HCT116 (cell line): Measurements from ENCODE around the gene CCDC24. TPM values are rescaled to one million over a fixed set of nuclear protein-coding genes. Genes with fewer than 3 reads are reported as not detected.

Experiments
- ATAC-seq: fragments of 200-7000 bp; cut with Tn5 transposase; 2 replicates; pipeline ENCODE4 v1.9.1; 2020; ENCODE audit warnings: mild to moderate bottlenecking, moderate library complexity
- BruUV-seq: library from RNA; stranded (reverse); fragments of 400-500 nt; replicated peaks from 2 replicates; lab custom pipeline; 2021; lab: Mats Ljungman, UMichigan
- CTCF ChIA-PET: fragments of 300-600 bp; sonication (Branson Sonifier 250); formaldehyde crosslinking; loops from one replicate; lab custom pipeline; 2021; ENCODE audit warnings: antibody characterized with exemption; lab: Charles Lee
- POLR2A ChIA-PET: fragments of 300-600, 350-600 bp; sonication (Branson Sonifier 250); formaldehyde crosslinking; loops from one replicate; lab custom pipeline; 2021; ENCODE audit warnings: antibody characterized with exemption; lab: Charles Lee
- RAD21 ChIA-PET, 2 experiments: fragments of 300-600 bp; sonication (Branson Sonifier 250); formaldehyde crosslinking; loops; one replicate each; lab custom pipeline; 2023; ENCODE audit warnings: low total read pairs in 2 of 2; ENCODE audit not compliant: uncharacterized antibody in 2 of 2, unreplicated experiment in 2 of 2, low non-redundant PET in 1 of 2; lab: Charles Lee
- DNase-seq: peaks from one replicate; pipeline ENCODE4 v3.0.0-alpha.2; 2010; ENCODE audit warnings: low read depth, low spot score
- H2AFZ ChIP-seq: fragments of 200-600 bp; shearing (Covaris generic), sonication (generic); 2 replicates; pipeline ENCODE4 v1.6.1; 2017; ENCODE audit warnings: low read depth, mixed run types, mixed read lengths, antibody characterized with exemption, low read length; ENCODE audit not compliant: poor library complexity, severe bottlenecking
- H3K27ac ChIP-seq: 2 replicates; pipeline ENCODE4 v1.5.1; 2012; ENCODE audit warnings: low read depth, low read length
- H3K27me3 ChIP-seq: fragments of 200-600 bp; sonication (generic); 2 replicates; pipeline ENCODE4 v1.6.1; 2016; ENCODE audit warnings: mixed run types, low read length, mixed read lengths; ENCODE audit not compliant: insufficient read depth
- H3K36me3 ChIP-seq, 2 experiments: fragments of 200-500 bp in 1 of 2; fragments of 200-600 bp in 1 of 2; sonication (Bioruptor generic) in 1 of 2; sonication (generic) in 1 of 2; 2 replicates each; pipeline versions ENCODE4 v1.5.1 to v1.6.1; 2014 to 2016; ENCODE audit warnings: low read length in 2 of 2, inconsistent platforms in 1 of 2, mixed read lengths in 1 of 2, mixed run types in 1 of 2; ENCODE audit not compliant: insufficient read depth in 2 of 2, control insufficient read depth in 1 of 2
- H3K4me1 ChIP-seq, 2 experiments: fragments of 200-600 bp in 1 of 2; sonication (generic) in 1 of 2; 2 replicates each; pipeline versions ENCODE4 v1.5.1 to v1.6.1; 2012 to 2017; ENCODE audit warnings: low read length in 2 of 2, inconsistent platforms in 1 of 2, mild to moderate bottlenecking in 1 of 2, mixed read lengths in 1 of 2, mixed run types in 1 of 2, moderate library complexity in 1 of 2; ENCODE audit not compliant: insufficient read depth in 2 of 2, control insufficient read depth in 1 of 2
- H3K4me2 ChIP-seq: fragments of 200-600 bp; sonication (generic); 2 replicates; pipeline ENCODE4 v1.6.1; 2017; ENCODE audit warnings: mixed run types, low read length, mixed read lengths
- H3K4me3 ChIP-seq, 2 experiments: fragments of 200-600 bp in 1 of 2; sonication (generic) in 1 of 2; replicated peaks in 1 of 2; 2 replicates each; pipeline ENCODE4 v1.5.1; 2011 to 2016; ENCODE audit warnings: low read length in 2 of 2, control low read depth in 1 of 2, low read depth in 1 of 2, mild to moderate bottlenecking in 1 of 2, mixed read lengths in 1 of 2, mixed run types in 1 of 2
- H3K79me2 ChIP-seq: fragments of 200-600 bp; sonication (generic); 2 replicates; pipeline ENCODE4 v1.6.1; 2017; ENCODE audit warnings: mild to moderate bottlenecking, mixed run types, low read length, moderate library complexity, mixed read lengths; ENCODE audit not compliant: insufficient read depth
- H3K9ac ChIP-seq: fragments of 200-600 bp; sonication (generic); 2 replicates; pipeline ENCODE4 v1.6.1; 2016; ENCODE audit warnings: low read length, mixed read lengths
- H3K9me2 ChIP-seq: fragments of 200-600 bp; sonication (generic), shearing (Covaris generic); 2 replicates; pipeline ENCODE4 v1.6.1; 2017; ENCODE audit warnings: mixed run types, mild to moderate bottlenecking, moderate library complexity; ENCODE audit not compliant: insufficient read depth
- H3K9me3 ChIP-seq, 2 experiments: fragments of 200-500 bp in 1 of 2; fragments of 200-600 bp in 1 of 2; sonication (Bioruptor generic) in 1 of 2; sonication (generic) in 1 of 2; 2 replicates each; pipeline ENCODE4 v1.6.1; 2014 to 2017; ENCODE audit warnings: low read length in 2 of 2, mixed read lengths in 2 of 2, inconsistent platforms in 1 of 2, low read depth in 1 of 2, mild to moderate bottlenecking in 1 of 2, mixed run types in 1 of 2, moderate library complexity in 1 of 2; ENCODE audit not compliant: control insufficient read depth in 1 of 2, insufficient read depth in 1 of 2
- H4K20me1 ChIP-seq: fragments of 200-600 bp; sonication (generic), shearing (Covaris generic); 2 replicates; pipeline ENCODE4 v1.6.1; 2017; ENCODE audit warnings: mixed run types, mild to moderate bottlenecking, moderate library complexity; ENCODE audit not compliant: insufficient read depth
- ATF3 ChIP-seq: IDR thresholded peaks from 2 replicates; pipeline ENCODE4 v1.6.1; 2012
- CEBPB ChIP-seq: IDR thresholded peaks from 2 replicates; pipeline ENCODE4 v1.6.1; 2012; ENCODE audit warnings: low read depth
- CTCF ChIP-seq, 3 experiments: fragments of 200-600 bp in 1 of 3; sonication (generic) in 1 of 3; IDR thresholded peaks in 2 of 3; conservative IDR thresholded peaks in 1 of 3; 2 replicates each; pipeline ENCODE4 v1.5.1; 2012 to 2017; ENCODE audit warnings: low read depth in 2 of 3, low read length in 2 of 3, antibody characterized with exemption in 1 of 3, borderline replicate concordance in 1 of 3, control low read depth in 1 of 3, mild to moderate bottlenecking in 1 of 3, mixed read lengths in 1 of 3, mixed run types in 1 of 3, moderate library complexity in 1 of 3; ENCODE audit not compliant: insufficient read depth in 1 of 3
- POLR2A ChIP-seq: IDR thresholded peaks from 2 replicates; pipeline ENCODE4 v1.7.0; 2011; ENCODE audit warnings: borderline replicate concordance; ENCODE audit not compliant: insufficient read depth, insufficient read length; ENCODE audit errors: extremely low read depth
- SIN3A ChIP-seq: IDR thresholded peaks from 2 replicates; pipeline ENCODE4 v1.6.1; 2012; ENCODE audit warnings: low read depth
- TCF7L2 ChIP-seq: IDR thresholded peaks from 2 replicates; pipeline ENCODE4 v1.7.0; 2011; ENCODE audit warnings: borderline replicate concordance, inconsistent platforms; ENCODE audit not compliant: insufficient read depth, insufficient read length; ENCODE audit errors: extremely low read depth
- YY1 ChIP-seq: IDR thresholded peaks from 2 replicates; pipeline ENCODE4 v1.6.1; 2011; ENCODE audit warnings: low read length, low read depth, moderate library complexity, mild to moderate bottlenecking; ENCODE audit not compliant: insufficient replicate concordance; ENCODE audit errors: extremely low read depth
- ZBTB33 ChIP-seq: IDR thresholded peaks from 2 replicates; pipeline ENCODE4 v1.6.1; 2011; ENCODE audit warnings: mild to moderate bottlenecking, low read length, moderate library complexity; ENCODE audit not compliant: insufficient replicate concordance; ENCODE audit errors: extremely low read depth
- ZFX ChIP-seq: fragments of 450-650 bp; IDR thresholded peaks from 2 replicates; pipeline ENCODE4 v1.6.1; 2017
- intact Hi-C: fragments of 100-400 bp; cut with micrococcal nuclease; formaldehyde crosslinking; loops from 2 replicates; pipeline ENCODE4 v1.10.0; 2022
- total RNA-seq: library from RNA; stranded (reverse); gene quantifications from one replicate; pipeline ENCODE4 v1.2.1, GENCODE V29; 2021; ENCODE audit not compliant: unreplicated experiment

The CCDC24 gene
- total RNA-seq, 1 experiment from 2014 or later = 23.3 TPM

- Histone ChIP-seq H3K9me3 (no peaks in the 10 kb centered on the region), H3K36me3 (no peaks in the 10 kb centered on the region), H3K4me3 (peak overlapping the region; percentile 68 to 86), H3K27ac (peak overlapping the region; percentile 91), H4K20me1 (no peaks in the 10 kb centered on the region), H3K79me2 (no peaks in the 10 kb centered on the region), H3K9me2 (no peaks in the 10 kb centered on the region), H3K4me1 (peaks cover 32 to 46% of the 10 kb centered on the region in 2 experiments), H3K27me3 (no peaks in the 10 kb centered on the region), H3K4me2 (peak overlapping the region; percentile 85), H3K9ac (peak overlapping the region; percentile 86), H2AFZ (no peak overlapping the region)
- intact Hi-C loops = no loop called here
- RAD21 ChIA-PET = no interaction called here
- peak; percentile 51 for ATAC-seq
- POLR2A ChIA-PET = no interaction called here
- DNase-seq = no peak
- CTCF ChIA-PET = no interaction called here
- TSS peak; percentile 47 for BruUV-seq
- TF ChIP-seq ZBTB33 = no peak
- peak; percentile 0 for TF ChIP-seq POLR2A
Measured at GRCh38 chr1:44029260-44029910, 38.0 kb downstream of the CCDC24 start.

GRCh38 chr1:44029911-44030604 lies 38.7 kb downstream of the CCDC24 start:
- H2AFZ ChIP-seq = no peak overlapping the region
- no peaks in the 10 kb centered on the region for H3K36me3 ChIP-seq
- DNase-seq (peak; percentile 86), ATAC-seq (peak; percentile 78)
- H3K4me3 ChIP-seq = peak overlapping the region; percentile 68 to 86
- H3K9ac ChIP-seq = peak overlapping the region; percentile 86
- ChIA-PET POLR2A (no interaction called here), RAD21 (no interaction called here), CTCF (no interaction called here)
- H3K27ac ChIP-seq = peak overlapping the region; percentile 91
- no peaks in the 10 kb centered on the region for H3K79me2 ChIP-seq
- H3K27me3 ChIP-seq = no peaks in the 10 kb centered on the region
- H3K4me1 ChIP-seq = peaks cover 32 to 46% of the 10 kb centered on the region in 2 experiments
- no TSS peak for BruUV-seq
- H3K4me2 ChIP-seq = peak overlapping the region; percentile 85
- intact Hi-C loops = loop anchor here (10.0 kb wide), 1 partner anchor 805 kb away; no protein-coding TSS in a partner anchor
- H3K9me3 ChIP-seq = no peaks in the 10 kb centered on the region
- no peaks in the 10 kb centered on the region for H4K20me1 ChIP-seq
- H3K9me2 ChIP-seq = no peaks in the 10 kb centered on the region
- TF ChIP-seq POLR2A (peak; percentile 17), ZBTB33 (peak; percentile 57), ATF3 (no peak), CEBPB (no peak), YY1 (peak; percentile 5), CTCF (IDR thresholded peaks at IDR 0.05 in 2 of 3, conservative IDR thresholded peaks at IDR 0.05 in 1 of 3; ENCODE audit: borderline replicate concordance in 1 of 3, insufficient read depth in 1 of 3, low read depth in 2 of 3, low read length in 2 of 3) (no peak), SIN3A (no peak), ZFX (peak; percentile 63; the same call in 1 of the 2 replicates), TCF7L2 (peak; percentile 64)
